PC-3 (cell line): ENCODE results near the gene TMA7.

Experiments
- EZH2 ChIP-seq: fragments of 300-600 bp; sonication (generic); IDR thresholded peaks from one replicate; pipeline ENCODE4 v1.6.1; 2017; ENCODE audit warnings: antibody characterized with exemption, mild to moderate bottlenecking, low read length; ENCODE audit not compliant: unreplicated experiment
- EZH2phosphoT487 ChIP-seq: fragments of 300-600 bp; sonication (generic); IDR thresholded peaks from 2 replicates; pipeline ENCODE4 v1.6.1; 2018; ENCODE audit warnings: mild to moderate bottlenecking, antibody characterized with exemption, low read length, borderline replicate concordance
- TF ChIP-seq, protein P1 (sequence below): fragments of 300-600 bp; sonication (generic); conservative IDR thresholded peaks from 2 replicates; pipeline ENCODE4 v1.5.1; 2017; ENCODE audit warnings: antibody characterized with exemption, low read depth, mild to moderate bottlenecking, low read length

DNA sequence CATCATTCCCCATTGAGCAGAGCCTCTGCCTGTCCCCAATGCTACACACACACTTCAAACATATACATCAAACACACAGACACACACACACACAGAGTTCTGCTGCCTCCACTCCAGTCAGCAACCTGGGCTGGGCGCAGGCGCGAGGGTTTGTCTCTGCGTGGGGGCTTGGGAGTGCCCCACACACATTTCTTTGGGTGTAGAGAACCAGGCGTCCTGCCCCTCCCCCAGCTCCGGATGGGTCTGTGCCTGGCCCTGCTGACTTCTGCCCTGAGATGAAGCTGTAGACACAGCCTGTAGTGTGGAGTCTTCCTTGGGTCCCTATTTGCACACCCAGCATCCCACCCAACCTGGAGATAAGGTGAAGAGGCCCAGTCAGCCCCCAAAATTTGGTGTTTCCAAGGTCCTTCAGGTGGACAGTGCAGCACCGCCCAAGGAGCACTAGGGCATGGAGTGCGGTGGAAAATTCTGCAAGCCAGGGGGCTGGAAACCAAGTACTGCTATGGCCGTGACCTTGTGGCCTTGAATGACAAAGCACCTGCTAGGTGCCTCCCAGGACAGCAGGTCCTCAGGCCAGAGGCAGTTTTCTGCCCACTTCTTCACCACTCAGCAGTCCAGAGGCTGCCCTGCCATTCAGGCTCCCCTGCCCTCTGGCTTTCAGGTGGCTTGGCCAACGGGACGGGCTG is 41.2 kb upstream of the TMA7 start:
- no peak for TF ChIP-seq EZH2phosphoT487
- TF ChIP-seq, protein P1, sequence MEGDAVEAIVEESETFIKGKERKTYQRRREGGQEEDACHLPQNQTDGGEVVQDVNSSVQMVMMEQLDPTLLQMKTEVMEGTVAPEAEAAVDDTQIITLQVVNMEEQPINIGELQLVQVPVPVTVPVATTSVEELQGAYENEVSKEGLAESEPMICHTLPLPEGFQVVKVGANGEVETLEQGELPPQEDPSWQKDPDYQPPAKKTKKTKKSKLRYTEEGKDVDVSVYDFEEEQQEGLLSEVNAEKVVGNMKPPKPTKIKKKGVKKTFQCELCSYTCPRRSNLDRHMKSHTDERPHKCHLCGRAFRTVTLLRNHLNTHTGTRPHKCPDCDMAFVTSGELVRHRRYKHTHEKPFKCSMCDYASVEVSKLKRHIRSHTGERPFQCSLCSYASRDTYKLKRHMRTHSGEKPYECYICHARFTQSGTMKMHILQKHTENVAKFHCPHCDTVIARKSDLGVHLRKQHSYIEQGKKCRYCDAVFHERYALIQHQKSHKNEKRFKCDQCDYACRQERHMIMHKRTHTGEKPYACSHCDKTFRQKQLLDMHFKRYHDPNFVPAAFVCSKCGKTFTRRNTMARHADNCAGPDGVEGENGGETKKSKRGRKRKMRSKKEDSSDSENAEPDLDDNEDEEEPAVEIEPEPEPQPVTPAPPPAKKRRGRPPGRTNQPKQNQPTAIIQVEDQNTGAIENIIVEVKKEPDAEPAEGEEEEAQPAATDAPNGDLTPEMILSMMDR, result no peak
- no peak for TF ChIP-seq EZH2
